Forelimb muscle (tissue), 1 donor: ENCODE results near the gene BBS9. TPM values are rescaled to one million over a fixed set of nuclear protein-coding genes. Genes with fewer than 3 reads are reported as not detected.
"Not testable (repeated sequence)": the region's sequence is repeated elsewhere in the genome, so short reads cannot be mapped to it uniquely, and the experiment has no call there.

Experiments
- DNase-seq: peaks from one replicate; pipeline ENCODE4 v3.0.0-alpha.2; 2013; ENCODE audit warnings: low read depth
- polyA plus RNA-seq: library from polyadenylated mRNA; unstranded; fragments of 120-200 nt; gene quantifications from one replicate; pipeline ENCODE4 v1.2.1, GENCODE V29; 2013; ENCODE audit not compliant: insufficient read length

BBS9 gene
- polyA plus RNA-seq, 1 donor: 15.9 TPM

DNA sequence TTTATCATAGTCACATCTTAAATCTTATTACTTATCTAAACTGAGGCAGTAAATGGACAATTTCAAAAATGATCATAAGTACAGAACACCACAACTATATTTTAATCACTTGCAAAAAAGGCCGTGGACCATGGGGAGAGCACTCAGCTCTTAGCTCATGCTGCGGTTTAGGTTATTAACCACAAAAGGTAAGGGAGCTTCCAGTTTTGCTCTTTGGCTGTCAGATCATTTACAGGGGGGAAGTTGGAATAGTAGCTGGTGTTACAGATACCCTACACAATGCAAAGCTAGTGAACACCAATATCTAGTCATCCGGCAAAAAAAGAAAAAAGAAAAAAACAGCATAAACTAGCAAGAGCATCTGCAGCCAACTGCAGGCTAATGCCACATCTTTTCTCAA, 147.0 kb downstream of the BBS9 start:
- no peak for DNase-seq

DNA sequence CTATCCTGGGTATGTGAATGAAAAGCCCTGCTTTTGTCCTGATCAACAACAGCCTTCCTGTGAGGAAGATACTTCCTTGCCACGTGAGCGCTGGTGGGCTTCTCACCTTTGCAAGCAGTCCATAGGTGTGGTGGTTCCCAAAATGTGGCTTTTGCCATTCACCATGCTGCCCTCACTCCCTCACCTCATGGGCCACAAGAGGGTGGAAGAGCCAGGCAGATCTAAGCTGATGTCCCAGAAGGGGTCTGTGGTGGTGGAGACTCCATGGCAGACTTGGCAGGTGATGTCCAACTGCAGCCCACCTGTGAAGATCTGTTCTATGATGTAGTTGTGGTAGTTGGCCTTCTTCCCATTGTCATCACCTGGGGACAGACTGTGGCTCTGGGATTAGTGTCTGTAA, 147.4 kb downstream of the BBS9 start:
- no peak for DNase-seq

DNA sequence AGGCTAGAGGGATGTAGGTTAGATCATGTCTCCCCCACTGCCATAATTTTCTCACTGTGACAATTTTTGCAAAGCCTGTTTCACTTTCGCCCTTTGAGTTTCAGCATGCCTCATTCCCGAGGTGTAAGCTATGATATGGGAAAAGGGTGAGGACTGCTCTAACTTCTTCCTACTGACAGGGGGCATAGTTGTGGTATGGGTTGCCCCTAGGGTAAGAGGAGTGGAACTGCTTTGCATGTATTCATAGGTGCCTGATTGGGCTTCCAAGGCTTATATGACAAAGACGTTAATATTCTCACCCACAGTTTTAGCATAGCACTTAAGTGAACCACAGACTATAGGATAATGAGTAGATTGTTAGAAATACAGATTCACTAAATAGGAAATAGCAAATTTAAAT, 148.7 kb downstream of the BBS9 start:
- no peak for DNase-seq

DNA sequence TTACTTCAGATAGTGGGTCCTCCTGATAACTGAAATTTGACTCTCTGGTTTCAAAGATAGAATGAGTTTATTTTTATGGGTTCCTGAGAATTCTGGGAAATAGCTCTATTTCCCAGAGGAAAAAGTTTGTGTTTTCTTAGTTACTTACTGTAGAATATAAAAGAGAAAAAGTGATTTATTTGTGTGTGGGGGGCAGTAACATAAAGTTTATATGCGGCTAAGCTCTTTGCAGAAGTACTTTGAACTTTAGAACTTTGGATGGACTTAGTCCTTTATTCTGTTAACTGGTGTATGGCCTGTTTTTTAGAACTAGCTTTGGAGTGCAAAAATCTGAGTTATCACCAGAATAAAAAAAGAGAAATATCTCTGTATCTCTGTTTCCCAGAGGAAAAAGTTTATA, 157.1 kb downstream of the BBS9 start:
- no peak for DNase-seq

DNA sequence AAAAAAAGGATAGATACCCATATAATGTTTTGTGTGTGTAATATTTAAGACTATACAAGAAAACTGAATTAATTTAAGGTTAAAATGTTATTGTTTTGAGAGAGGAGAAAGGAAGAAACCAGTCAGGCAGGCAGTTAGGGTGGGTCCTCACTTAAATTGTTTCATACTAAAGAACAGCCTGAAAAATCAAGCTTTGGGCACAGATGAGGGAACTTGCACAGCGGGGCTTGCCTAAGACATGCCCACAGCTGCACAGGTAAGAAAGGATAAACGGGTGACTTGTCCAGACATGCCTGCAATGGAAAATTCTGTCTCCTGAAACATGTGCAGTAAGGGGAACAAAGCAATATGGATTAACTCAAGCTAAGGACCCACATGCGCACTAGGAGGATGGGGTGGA, 158.4 kb downstream of the BBS9 start:
- no peak for DNase-seq

DNA sequence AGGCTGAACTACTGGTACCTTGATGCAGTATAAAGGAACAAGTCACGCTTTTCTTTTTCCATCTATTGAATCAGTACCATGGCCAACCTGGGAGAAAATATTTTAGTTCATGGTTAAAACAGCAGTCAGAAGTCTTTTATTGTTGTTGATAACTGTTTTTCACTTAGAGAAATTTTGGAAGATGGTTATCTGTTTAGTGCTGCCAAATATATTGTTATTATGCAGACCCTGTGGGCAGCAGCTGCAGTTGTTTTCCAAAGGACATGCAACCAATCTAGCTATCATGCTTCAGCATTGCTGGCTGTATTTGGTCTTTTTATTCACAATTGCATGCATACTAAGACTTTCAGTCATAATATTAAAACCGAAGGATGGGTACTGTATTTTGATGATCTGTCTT, 169.5 kb downstream of the BBS9 start:
- DNase-seq: no peak

DNA sequence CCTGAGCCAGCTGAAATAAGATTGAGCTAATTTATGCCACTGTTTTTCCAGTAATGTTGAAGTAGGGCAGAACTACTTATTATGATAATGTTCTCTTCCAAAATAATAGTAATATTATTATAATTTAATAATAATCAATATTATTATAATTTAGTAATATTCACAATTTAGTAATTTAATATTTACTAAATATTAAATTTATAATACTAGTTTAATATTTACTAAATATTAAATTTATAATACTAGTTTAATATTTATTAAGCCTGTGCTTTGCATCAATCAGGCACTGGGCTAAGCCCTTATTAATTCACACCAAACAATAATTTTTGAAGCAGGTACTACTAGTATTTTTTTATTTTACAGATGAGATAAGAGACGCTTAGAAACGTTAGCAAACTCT, 170.1 kb downstream of the BBS9 start:
- DNase-seq: no peak

DNA sequence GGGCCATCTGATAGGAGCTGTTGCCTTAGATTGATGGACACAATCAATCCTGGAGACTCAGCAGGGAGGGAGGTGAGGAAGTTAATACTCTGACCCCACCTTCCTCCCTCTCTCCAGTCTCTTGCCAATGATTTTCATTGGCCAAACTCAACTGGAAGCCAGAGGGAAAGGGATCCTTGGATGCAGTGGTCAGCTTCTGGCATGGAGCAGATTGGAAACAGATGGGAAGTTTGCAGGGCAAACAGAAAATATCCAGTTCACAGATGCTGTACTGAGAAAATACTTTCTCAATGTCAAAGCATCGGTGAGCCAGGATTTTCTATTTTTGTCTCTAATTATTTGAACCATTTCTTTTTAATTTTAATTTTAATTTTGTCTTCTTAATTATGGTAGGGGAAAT, 170.8 kb downstream of the BBS9 start:
- no peak for DNase-seq

DNA sequence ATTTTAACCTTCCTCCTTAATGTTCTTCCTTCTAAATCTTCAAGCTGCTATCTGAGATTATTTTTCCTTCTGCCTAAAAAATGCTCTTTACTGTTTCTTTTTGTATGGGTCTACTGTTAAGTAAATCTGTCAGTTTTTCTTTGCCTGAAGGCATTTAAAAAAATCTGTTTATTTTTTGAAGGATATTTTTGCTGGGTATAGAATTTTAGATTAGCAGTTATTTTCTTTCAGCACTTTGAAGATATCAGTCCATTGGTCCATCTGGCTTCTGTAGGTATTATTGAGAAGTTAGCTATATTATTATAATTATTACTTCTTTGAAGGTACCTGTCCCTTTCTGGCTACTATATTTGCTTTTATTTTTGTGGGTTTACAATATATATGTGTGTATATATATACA, 171.4 kb downstream of the BBS9 start:
- DNase-seq: no peak

DNA sequence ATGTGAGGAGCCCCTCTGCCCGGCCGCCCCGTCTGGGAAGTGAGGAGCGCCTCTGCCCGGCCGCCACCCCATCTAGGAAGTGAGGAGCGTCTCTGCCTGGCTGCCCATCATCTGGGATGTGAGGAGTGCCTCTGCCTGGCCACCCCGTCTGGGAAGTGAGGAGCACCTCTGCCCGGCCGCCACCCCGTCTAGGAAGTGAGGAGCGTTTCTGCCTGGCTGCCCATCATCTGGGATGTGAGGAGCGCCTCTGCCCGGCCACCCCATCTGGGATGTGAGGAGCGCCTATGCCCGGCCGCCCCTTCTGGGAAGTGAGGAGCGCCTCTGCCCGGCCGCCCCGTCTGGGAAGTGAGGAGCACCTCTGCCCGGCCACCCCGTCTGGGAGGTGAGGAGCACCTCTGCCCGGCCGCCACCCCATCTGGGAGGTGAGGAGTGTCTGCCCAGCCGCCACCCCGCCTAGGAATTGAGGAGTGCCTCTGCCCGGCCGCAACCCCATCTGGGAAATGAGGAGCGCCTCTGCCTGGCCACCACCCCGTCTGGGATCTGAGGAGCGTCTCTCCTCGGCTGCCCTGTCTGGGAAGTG, 174.7 kb downstream of the BBS9 start:
- not testable (repeated sequence) for DNase-seq

DNA sequence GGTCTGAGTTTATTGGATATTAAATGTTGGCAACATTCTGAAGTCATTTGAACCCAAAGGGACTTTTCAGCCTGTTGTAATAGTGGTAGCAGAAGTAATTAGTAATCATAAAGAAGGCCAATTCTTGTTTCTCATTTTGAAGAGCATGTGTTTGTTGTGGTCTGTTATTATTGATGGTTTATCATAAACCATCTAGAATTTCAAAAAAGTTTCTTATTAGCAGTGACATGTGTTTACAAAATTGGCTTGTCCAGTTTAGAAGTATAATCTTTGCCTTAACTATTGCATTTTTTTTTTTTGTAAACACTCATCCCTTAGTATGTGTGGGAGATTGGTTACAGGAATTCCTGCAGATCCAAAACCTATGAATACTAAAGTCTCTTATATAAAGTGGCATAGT, 177.8 kb downstream of the BBS9 start:
- no peak for DNase-seq

DNA sequence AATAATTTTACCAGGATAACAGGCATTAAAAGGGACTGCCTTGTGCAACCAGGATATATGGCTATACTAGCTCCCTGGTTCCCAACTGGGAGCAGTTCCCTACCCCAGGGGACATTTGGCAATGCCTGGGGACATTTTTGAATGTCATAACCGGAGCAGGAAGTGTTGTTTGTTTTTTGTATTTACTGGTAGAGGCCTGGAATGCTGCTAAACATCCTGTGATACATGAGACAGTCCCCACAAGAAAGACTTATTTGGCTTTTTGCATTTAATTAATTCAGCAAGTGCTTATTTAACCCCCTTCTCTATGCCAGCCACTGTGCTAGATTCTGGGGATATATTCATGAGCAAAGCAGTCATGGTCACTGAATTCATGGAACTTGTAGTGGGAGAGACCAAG, 181.2 kb downstream of the BBS9 start:
- DNase-seq: no peak

DNA sequence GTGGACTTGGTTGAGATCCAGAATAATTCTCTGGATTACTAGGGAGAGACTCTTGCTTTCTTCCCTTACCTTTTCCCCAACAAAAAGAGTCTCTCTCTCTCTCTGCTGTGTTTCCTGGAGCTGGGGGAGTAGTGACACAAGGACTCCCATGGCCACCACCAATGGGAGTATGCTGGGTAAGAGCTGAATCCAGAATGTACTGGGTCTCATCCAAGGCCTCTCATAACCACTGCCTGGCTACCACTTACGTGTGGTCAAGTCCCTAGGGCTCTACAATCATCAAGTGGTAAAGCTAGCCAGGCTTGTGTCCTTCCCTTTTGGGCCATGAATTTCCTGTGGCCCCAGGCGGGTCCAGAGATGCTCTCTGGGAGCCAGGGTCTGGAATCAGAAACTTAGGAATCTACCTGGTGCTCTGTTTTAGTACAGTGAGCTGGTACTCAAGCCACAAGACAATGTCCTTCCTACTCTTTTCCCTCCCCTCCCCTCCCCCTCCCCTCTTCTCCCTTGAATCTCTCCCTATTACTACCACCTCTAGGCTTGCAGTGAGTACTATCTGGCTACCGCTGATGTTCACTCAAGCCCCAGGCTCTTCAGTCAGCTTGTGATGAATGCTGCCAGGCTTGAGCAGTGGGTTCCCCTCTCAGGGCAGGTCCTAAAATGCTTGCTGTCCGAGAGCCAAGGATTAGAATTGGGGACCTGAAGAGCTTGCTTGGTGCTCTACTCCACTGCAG, 196.6 kb downstream of the BBS9 start:
- DNase-seq: no peak

DNA sequence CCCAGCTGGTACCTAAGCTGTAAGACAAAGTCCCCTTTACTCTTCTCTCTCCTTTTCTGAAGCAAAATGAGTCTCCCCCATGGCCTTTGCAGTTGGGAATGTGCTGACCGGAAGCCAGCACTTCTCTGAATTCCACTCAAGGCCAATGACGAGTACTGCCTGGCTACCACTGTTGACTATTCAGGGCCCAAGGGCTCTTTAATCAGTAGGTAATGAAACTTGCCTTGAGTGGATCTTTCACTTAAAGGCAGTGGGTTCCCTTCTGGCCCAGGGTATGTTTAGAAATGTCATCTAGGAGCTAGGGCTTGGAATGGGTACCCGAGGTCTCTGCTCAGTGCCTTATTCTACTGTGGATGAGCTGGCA, 197.1 kb downstream of the BBS9 start:
- DNase-seq: no peak

DNA sequence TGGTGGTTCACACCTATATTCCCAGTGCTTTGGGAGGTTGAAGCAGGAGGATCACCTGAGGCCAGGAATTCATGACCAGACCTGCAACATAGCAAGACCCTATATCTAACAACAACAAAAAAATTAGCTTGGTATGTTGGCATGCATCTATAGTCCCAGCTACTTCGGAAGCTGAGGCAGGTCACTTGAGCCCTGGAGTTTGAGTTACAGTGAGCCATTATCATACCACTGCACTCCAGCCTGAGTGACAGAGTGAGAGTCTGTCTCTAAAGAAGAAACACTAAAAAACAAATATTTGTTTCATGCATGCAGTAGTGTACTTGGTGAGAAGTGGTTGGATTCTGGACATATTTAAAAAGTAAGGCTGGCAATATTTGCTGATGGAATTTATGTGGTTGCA, 198.1 kb downstream of the BBS9 start:
- DNase-seq: no peak

DNA sequence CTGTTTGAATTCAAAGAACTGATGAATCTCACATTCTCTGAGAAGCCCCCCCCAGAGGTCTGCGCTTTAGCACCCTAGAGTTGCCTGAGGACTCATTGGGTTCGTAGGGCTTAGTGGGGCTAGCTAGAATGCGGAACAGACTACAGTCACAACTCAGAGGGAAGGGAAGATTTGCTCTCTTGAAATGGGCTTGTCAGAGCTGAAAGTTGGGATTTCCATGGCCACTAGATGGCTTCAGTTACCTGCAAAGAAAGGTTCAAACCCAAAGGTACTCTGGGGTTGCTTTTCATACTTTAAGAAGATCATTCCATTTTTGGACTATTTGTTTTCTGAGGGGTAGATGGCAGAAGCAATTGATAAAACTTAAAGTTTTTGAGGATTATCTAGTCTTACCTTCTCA, 205.0 kb downstream of the BBS9 start:
- no peak for DNase-seq

DNA sequence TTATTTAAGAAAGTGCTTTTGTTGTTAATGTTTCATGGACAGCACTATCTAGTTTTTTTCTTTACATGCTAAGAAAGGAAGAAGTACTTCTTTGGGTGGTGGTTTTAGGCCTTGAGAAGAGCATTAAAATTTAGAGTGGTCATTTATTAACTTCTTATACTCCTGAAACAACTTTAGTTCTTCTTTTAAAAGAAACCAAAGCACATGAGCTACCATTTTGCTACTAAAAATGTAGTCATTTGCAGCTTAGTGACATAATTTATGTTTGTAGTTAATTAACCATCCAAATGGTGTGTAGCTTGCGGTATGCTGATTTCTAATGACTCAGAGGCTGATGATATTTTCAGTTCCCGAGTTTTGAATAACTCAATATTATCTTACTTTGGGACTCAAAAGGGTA, 207.5 kb downstream of the BBS9 start:
- no peak for DNase-seq

DNA sequence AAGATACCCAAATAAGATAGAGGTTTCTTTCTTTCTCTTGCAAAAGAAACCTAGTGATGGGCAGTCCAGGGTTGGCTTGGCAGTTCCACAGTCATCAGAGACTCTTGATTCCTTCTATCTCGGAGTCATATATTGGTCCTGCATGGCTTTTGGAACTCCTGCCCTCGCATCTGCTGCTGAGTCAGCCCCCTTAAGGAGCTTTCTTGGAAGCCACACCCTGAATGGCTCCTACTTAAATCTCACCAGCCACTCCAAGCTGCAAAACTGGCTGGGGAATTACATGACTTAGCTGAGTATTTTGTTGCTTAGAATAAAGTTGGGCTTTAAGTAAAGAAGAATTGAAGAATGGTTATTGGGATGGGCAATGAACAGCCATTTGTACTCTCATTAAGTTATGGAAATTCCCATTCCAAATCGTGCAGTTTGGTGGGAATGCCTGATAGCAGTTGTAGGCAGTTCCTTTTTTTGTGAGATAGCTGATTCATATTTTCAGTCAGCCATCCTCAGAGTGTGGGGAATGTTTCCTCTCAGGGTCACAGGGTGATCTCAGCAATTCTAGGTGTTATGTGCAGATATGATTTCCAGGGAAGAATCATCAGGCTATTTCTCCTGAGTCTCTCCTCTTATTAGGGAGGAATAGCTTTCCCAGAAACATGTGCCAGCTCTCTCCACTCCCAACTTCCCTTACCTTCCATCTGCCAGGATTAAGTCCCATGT, 209.9 kb downstream of the BBS9 start:
- no peak for DNase-seq

DNA sequence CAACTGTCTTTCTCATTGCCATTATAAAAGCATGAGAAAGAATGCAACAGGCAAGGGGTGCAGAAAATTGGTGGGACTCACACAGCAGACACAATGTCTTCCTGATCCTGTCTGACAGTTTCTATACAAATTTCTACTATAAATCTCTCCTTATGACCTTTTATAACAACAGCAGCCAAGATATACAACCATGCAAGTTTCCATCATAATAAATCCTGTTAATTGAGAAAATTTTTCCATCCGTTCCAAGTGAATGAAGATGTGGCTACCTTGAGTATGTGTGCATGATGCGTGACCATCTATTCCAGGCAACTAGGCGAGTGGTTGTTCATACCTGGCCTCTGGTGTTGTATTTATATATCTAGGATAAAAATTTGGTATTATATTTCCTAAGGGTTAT, 216.7 kb downstream of the BBS9 start:
- DNase-seq: no peak

DNA sequence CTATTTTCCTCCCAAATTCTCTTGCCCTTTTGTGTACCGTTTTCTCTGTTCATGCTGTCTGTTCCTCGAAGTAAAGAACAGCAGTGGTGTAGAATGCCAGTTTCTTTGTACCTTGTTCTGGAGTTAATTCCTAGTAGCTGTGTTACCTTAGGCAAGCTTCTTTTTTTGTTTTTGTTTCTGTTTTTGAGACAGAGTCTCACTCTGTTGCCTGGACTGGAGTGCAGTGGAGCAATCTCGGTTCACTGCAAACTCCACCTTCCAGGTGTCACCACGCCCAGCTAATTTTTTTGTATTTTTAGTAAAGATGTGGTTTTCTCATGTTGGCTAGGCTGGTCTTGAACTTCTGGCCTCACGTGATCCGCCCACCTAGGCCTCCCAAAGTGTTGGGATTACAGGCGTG, 221.2 kb downstream of the BBS9 start:
- DNase-seq: no peak

DNA sequence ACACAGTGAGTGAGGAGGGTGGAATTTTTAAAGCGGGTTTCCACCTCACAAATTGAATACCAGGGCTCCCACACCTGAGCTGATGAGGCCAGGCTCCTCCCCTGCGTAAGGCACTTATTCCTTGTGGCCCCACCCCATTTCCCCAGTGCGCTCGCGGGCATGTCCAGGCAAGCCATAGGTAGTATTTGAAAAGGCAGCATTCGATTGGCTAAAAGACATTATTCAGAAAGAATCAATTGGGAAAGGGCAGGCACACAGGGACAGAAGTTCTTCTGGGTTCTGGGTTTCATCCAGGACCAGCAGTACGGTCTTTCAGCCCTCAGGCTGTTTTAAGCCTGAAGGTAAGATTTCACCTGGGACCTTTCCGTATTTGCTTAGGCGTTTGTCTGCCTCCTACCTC, 222.3 kb downstream of the BBS9 start:
- no peak for DNase-seq

DNA sequence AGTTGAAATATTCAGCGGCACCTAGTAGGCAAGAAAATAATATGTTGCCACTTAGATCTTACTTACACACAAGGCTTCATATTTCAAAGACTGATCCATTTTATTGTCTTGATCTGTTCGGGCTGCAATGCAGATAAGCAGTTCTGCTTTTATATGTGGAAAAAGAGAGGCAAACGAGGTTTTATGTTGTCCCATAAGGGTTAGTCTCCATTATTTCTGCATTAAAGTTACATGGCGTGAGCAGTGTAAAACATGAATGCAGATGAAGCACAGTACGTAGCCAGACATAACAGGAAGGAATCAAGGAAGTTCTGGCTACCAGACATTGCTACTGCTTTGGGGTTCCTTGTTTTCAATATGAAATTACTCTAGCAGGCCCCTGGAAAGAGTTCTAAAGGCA, 224.8 kb downstream of the BBS9 start:
- DNase-seq: no peak

DNA sequence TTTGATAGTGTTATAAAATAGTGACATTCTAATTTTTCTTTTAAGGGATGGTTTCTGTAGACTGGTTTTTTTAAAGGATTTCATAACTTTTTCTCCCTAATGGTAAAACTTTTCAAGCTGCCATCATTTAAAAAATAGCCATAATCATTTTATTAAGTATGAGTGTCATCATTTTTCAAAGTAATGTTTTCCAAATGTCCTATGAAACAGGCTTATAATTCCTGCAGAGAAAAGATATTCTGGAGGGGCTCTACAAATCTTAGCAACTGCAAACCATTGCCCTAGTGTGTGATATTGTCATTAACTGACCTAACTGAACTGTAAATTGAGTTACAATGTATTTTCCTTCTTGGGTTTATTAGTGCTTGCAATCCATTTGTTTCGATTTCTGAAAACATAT, 226.0 kb downstream of the BBS9 start:
- no peak for DNase-seq
